RWPE1 (cell line): ENCODE measurements around the gene ZNF575.

Experiments
- CTCF ChIA-PET: fragments of 350-600 bp; sonication (Branson Sonifier 250); formaldehyde crosslinking; extraction: SDS; loops from one replicate; lab custom pipeline; 2021; lab: Yijun Ruan, JAX
- POLR2A ChIA-PET: fragments of 400-600 bp; formaldehyde crosslinking; extraction: SDS; loops from one replicate; lab custom pipeline; 2020; ENCODE audit warnings: antibody characterized with exemption; ENCODE audit not compliant: low non-redundant PET; lab: Yijun Ruan, JAX
- DNase-seq: peaks from one replicate; pipeline ENCODE4 v3.0.0; 2012; ENCODE audit warnings: low spot score
- H3K27ac ChIP-seq: fragments of 450-650 bp; 2 replicates; pipeline ENCODE4 v1.5.1; 2017
- CTCF ChIP-seq: fragments of 450-650 bp; conservative IDR thresholded peaks from 2 replicates; pipeline ENCODE4 v1.5.1; 2017; ENCODE audit warnings: low read depth, mild to moderate bottlenecking

The ZNF575 gene

GRCh38 chr19:43489979-43490599 is 42.9 kb upstream of the ZNF575 start:
- no peak for DNase-seq
- TF ChIP-seq CTCF: no peak
- CTCF ChIA-PET: no interaction called here
- POLR2A ChIA-PET: no interaction called here
- H3K27ac ChIP-seq: no peak overlapping the region

GRCh38 chr19:43490759-43491158 is 42.2 kb upstream of the ZNF575 start:
- ChIA-PET POLR2A (interaction anchor here (0.6 kb wide), 1 partner anchor 27 kb away, joined by 3 read pairs; no protein-coding TSS in a partner anchor), CTCF (no interaction called here)
- H3K27ac ChIP-seq: no peak overlapping the region
- DNase-seq: no peak
- no peak for TF ChIP-seq CTCF

- peak overlapping the region; percentile 21; the same call in 1 of the 2 replicates for H3K27ac ChIP-seq
- CTCF ChIA-PET: interaction anchor here (1.2 kb wide), 1 partner anchor 48 kb away, joined by 9 read pairs; no protein-coding TSS in a partner anchor
- no peak for TF ChIP-seq CTCF
- POLR2A ChIA-PET: no interaction called here
- DNase-seq: no peak
These were observed 37.9 kb upstream of the ZNF575 start for GRCh38 chr19:43495082-43495481.

GRCh38 chr19:43496960-43497359 is 36.0 kb upstream of the ZNF575 start:
- ChIA-PET POLR2A (no interaction called here), CTCF (no interaction called here)
- DNase-seq: no peak
- no peak overlapping the region for H3K27ac ChIP-seq
- TF ChIP-seq CTCF: no peak

- POLR2A ChIA-PET: no interaction called here
- no peak for TF ChIP-seq CTCF
- DNase-seq: no peak
- CTCF ChIA-PET: interaction anchor here (0.6 kb wide), 1 partner anchor 51 kb away, joined by 3 read pairs; no protein-coding TSS in a partner anchor
- H3K27ac ChIP-seq: peak overlapping the region; percentile 3; the same call in 1 of the 2 replicates
These were observed 34.6 kb upstream of the ZNF575 start for GRCh38 chr19:43498233-43498842.

- no peak for TF ChIP-seq CTCF
- POLR2A ChIA-PET: no interaction called here
- CTCF ChIA-PET: no interaction called here
- H3K27ac ChIP-seq: peak overlapping the region; percentile 3; the same call in 1 of the 2 replicates
- DNase-seq: no peak
These were observed 33.9 kb upstream of the ZNF575 start for GRCh38 chr19:43499042-43499441.
